GM18517 (cell line): ENCODE measurements around the gene SCRT2.
"Not testable (repeated sequence)": the region's sequence is repeated elsewhere in the genome, so short reads cannot be mapped to it uniquely, and the experiment has no call there.

Experiments used
- ATAC-seq: cut with Tn5 transposase; IDR thresholded peaks from one replicate; pipeline ENCODE4 v1.9.1; 2021; ENCODE audit warnings: mild to moderate bottlenecking, moderate library complexity; ENCODE audit not compliant: unreplicated experiment

SCRT2 gene

DNA sequence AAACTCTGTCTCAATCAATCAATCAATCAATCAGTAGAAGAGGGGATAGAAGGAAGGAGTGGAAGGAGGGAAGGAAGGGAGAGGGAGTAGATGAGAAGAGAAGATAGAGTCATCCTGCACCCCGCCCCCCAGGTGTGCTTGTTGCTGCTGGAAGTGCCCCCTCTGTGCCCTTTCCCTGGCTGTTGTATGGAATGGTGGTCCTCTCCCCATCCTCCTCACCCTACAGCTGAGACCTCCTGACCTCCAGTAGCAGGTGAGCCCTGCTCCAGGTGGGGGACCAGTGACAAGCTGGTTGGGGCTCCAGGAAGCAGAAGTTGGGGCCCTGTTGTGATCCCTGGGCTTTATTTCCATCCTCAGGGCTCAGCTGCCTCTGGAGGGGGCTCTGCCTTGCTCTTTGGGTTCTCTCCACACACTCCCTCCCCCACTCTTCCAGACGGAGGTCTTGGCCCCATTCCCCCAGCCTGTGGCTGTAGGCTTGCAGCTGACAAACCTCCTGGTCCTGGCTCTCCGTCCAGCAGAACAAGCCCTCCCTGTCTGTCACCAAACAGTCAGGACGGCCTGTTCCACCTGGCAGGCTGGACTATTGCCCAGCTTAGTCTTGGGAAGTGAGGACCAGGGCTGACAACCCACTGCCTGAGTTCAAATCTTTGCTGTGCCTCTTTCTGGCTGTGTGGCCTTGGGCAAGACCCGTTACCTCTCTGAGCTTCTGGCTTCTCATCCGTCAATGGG, 26.0 kb upstream of the SCRT2 start:
- no peak for ATAC-seq

DNA sequence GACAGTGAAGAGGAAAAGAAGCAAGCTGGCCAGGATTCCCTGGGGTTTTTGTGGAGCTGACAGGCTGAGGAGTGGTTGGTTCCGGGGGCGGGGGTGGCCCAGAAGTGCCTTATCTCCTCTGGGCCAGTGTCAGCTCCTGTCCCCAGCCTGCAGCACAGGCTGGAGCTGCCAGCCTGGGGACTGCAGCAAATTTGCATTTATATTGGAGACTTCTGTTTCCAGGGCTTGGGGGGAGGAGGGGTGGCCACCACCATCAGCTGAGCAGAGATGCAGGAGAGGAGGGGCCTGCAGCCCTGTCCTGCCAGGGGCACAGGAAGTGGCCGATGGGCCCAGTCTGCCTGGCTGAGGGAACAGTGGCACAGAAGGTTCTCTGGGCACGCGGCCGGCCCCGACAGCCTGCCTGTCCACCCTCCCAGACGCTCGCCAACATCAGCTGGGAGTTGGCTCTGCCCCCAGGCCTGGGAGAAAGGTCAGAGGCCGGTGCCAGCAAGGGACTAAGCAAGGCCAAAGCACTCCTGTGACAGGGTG, 24.3 kb upstream of the SCRT2 start:
- ATAC-seq, result no peak

DNA sequence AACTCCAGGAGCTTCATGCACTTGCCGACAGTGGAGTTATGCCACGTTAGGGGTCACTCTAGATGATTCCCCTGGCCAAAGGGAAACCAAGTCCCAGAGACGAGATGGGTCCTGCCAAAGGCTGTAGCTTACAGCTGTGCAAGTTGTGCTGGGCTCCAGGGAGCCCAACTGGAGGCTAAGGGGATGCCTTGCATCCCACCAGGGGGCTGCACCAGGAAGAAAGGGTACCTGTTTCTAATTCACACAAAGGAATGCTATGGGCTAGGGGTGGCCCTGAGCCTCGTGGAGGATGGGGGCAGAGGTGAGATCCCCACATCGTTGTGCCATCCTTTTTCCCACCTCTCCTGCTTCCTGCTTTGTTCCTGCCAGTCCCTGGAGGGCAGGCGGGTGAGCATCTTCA, 23.7 kb upstream of the SCRT2 start:
- ATAC-seq, result no peak

DNA sequence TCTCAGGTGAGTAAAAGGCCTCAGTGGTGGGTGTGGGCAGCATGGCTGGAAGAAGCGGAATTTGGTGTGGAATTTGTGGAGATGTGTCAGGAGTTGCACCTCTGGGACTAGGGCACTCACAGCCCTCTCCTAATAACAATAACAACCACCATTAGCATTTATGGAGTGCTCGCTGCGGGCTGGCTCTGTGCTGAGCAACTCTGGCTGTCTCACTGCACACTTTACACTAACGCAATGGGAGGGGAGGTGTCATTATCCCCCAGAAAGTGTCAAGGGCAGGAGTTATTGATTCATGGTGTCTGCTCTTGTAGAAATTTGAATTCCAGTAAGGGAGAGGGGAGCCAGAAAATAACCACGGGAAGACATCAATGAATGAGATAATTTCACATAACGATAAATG, 22.7 kb upstream of the SCRT2 start:
- no peak for ATAC-seq

DNA sequence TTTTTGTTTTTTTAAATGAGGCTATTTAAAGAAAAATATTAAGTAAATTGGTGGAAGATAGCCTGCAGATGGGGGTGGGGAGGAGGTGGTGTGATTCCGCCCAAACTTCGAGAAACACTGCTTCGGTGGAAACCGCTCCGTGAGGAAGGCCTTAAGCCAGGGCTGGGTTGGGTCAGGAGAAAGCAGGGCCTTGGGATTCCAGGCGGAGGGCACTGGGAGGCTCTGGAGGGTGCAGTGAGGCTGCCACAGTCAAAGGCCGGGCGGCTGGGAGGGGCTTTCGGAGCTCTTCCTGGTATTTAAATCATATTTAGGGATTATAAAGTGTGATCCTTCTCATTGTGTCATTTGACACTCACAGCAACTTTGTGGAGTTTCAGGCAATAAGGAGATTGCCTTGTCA, 22.2 kb upstream of the SCRT2 start:
- ATAC-seq, result no peak

DNA sequence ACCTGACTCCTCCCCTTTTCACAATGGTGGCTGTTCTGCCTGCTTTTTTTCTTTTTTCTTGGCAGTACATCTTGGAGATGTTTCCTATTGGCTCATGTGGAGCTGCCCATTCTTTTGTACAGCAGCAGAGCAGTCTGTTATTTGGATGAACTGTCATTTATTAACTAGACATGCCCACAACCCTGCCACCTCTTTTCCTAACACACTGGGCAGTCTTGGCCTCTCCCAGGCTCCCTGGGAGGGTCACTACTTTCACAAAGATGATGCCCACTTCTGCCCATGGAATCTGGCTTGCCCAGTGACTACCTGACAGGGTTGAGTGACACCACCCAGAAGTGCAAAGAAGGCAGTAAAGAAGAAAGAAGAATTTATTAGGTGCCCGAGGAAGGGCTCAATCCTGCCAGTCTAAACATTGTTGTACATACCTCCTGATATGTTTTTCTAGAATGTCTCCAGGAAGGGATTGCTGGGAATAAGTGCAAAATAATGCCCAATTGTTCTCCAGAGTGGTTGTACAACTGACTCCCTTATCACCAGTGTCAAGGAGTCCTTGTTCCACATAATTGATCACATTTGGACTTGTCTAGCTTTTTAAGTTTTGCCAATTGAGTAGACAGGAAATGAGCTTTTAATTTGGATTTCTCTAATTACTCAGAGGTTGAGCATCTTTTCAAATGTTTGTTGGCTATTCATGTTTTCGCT, 19.7 kb upstream of the SCRT2 start:
- ATAC-seq, result no peak

DNA sequence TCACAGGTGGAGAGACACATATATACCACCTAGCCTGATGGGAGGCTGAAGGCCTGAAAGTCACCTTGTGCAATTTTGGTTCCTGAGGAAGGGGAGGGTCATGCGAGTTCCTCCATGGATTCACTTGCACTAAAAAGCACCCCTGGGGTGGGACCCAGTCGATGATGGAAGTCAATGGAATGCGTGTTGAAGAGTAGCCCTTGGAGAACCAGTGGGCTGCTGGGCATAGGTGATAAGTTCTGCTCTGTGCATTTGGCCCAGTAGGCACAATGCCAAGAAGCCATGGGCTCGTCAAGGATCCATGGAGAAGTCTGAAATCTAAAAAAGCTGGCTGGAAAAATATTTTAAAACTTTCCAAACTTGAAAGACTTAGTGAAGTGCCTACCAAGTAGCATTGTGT, 18.9 kb upstream of the SCRT2 start:
- ATAC-seq, result no peak

DNA sequence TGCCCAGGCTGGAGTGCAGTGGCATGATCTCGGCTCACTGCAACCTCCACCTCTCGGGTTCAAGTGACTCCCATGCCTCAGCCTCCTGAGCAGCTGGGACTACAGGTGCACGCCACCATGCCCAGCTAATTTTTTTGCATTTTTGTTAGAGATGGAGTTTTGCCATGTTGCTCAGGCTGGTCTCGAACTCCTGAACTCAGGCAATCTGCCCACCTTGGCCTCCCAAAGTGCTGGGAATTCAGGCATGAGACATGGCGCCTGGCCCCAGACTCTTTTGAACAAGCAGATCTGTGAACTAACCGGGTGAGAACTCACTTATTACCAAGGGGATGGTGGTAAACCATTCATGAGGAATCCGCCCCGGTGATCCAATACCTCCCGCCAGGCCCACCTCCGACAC, 18.2 kb upstream of the SCRT2 start:
- ATAC-seq, result not testable (repeated sequence)

DNA sequence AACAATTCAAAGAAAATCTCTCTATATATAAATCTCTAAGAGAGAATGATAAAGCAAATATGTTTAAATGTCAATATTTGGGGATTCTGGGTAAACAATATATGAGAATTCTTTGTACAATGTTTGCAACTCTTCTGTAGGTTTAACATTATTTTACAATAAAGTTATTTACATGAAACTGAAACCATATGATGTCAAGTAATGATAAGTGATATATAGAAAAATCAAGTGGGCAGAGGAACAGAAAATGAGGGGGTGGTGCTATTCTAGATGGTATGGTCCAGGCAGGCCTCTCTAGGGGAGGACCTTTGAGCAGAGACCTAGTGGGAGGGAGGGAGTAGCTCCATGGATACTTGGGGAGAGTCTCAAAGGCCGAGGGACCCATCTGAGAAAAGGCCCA, 16.4 kb upstream of the SCRT2 start:
- ATAC-seq, result no peak

DNA sequence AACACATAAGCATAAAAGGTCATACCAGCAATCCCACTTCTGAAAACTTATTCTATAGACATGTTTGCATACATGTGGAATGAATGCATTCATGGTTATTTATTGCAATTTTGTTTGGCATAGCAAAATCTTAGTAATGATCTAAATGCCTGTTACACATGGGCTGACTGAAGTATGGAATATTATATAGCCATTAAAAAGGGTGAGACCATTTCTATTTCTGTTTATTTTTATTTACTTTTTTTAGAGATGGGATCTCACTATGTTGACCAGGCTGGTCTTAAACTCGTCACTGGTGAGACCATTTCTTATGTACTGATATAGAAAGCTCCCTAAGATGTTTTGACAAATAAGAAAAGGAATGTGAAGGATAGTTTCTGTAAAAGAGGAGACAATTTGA, 14.3 kb upstream of the SCRT2 start:
- no peak for ATAC-seq

DNA sequence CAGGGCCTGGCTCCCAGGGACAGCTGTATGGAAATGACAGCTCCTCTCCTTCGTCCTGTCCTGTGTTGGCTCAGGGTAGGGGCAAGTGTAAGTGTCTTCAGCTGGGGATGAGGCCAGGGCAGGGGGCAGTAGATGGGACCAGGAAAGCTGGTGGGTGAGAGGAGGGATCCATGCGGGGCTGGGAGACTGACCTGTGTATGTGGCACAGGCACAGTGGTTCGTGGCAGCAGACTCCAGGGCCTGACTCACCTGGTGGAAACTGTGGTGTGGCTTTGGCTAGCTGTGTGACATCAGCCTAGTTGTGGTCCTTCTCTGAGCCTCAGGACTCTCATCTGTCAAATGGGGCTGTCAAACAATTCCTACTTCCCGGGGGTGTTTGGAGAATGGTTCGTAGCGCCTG, 13.7 kb upstream of the SCRT2 start:
- ATAC-seq, result no peak

DNA sequence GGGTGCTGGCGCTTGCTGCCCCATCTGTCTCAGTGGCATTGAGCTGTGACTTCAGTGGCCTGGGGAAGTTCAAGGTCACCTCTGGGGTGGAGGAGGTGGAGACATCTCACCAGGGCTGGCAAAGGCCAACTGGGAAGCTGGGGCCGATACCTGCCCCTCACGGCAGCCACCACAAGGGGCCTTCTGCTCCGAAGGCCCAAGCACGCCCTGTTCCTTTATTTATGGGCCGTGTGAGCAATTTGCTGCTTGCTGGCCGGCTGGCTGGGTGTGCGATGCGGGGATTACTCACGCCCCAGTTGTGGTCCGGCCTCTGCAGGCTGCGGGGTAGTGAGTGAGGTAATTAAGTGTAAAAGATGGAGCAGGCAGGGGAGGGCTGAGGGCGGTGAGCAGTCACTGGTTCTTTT, 13.2 kb upstream of the SCRT2 start:
- ATAC-seq, result no peak

DNA sequence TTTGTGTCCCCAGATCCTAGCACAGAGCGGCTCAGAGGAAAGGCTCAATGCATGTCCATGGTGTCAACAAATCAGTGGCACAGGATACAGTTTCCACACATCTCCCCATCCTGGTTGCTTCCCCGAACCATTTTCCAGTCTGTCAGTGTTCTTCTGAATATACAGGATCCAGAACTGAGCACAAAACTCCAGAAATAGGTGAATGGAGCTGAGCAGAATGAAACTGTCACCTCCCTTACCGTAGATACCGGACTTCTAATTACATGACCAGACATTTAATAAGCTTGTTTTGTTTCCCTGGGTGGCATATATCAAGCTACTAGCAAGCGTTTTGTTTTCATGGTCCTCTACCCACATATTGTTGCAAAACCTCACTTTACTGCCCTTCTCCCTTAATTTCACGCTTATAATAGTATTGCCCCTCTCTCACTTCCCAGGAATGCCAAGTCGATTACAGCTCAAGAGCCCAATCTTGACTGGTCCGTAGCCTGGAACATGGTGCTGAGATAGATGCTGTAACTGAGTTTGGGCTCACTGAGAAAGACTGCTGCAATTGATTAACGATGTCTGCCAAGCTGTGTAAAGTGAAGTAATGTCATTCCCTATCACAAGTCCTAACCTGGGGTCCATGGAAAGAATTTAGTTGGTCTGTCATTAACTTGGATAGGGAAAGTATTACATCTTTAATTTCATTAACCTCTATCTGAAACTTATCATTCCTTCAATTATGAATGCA, 12.0 kb upstream of the SCRT2 start:
- ATAC-seq, result no peak

DNA sequence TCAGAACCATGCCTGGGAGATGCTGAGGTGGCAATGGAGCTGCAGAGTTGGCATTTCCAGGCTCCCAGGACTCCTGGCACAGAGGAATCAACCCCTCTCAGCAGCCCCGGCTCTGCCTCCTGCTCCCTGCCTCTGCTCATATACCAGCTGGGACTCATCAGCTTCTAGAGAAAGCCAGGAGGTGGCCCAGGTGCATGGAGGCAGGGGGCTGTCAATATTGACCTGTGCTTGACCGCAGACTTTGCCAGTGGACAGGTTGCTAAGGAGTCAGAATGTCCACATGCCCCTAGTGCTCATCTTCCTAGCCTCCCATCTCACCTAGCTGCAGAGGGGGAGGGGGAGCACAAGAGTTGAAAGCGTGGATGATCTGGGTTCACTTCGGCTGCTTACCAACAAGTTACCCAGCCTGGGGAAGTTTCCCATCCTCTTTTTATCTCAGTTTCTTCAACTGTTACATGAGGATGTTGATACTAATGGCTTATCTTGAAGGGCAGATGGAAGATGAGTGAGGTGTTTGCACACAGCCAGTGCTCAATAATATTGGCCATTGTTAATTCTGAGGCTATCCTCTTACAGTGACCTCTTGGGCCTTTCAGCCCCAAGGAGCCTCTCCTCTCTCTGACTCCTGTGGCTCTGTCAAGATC, 9.2 kb upstream of the SCRT2 start:
- no peak for ATAC-seq

DNA sequence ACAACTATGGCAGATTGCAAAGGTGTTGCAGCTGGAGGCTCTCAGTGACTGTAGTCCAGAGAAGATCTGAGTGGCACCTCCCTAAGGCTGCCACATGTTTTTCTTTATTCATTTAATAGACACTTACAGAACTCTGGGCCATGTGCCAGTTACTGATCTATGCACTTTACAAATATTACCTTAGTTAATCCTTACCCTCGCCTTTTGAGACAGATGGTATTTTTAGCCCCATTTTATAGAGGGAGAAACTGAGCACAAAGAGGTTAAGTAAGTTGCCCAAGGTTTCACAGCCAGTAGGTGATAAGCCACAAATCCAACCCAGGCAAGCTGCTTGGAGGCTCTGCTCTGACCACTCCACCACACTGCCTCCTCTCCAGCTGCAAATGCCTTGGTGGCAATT, 6.5 kb upstream of the SCRT2 start:
- ATAC-seq, result no peak

DNA sequence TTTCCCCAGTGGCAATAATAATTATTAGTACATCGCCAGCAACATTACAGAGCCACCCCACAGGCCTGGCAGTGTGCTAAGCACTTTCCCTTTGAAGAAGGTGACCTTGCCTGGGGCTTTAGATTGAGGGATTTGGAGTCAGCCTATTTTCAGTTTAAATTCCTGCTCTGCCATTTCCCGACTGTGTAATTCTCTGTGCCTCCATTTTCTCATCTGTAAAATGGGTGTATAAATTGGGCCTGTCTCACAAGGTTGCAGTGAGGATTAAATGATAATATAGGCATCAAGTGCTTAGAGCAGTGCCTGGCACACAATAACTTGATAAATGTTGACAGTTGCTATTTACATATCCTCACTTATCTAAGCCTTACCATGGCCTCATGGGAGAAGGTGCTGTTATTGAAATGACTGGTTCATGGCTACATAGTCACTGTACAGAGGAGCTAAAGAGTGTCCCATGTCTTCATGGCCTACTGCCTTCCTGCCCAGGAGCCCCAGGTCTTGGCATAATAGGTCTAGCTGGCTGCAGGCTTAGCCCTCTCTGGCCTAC, 5.1 kb upstream of the SCRT2 start:
- no peak for ATAC-seq

DNA sequence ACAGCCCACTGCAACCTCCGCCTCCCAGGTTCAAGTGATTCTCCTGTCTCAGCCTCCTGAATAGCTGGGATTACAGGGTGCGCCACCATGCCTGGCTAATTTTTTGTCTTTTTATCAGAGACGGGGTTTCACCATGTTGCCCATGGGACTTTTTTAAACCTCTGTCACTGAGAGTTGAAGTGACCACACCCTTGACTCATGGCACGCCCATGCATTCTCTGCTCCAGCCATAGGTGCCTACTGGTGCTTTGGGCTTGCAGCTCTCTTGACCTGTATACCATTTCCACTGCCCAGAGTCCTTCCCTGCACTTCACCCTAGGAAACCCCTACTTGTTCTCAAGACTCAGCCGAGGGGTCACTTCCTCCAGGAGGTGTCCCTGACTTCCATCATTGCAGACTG, 2.4 kb upstream of the SCRT2 start:
- ATAC-seq, result no peak

DNA sequence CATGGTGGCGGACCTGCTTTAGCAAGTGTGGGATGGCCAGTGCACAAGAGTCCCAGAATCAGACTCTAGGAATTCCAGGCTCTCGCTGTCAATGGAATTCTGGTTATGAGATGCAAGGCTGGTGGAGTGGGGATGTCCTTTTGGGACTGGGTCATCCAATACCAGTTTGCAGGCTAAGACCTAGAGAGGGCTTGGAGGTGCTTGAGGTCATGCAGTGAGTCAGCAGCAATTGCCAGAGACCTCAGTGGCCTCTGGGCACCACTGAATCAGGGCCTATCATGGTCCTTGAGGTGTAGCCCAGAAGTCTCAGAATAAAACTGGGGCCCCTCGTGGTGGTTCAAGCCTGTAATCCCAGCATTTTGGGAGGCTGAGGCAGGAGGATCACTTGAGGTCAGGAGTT, 1.4 kb upstream of the SCRT2 start:
- no peak for ATAC-seq

DNA sequence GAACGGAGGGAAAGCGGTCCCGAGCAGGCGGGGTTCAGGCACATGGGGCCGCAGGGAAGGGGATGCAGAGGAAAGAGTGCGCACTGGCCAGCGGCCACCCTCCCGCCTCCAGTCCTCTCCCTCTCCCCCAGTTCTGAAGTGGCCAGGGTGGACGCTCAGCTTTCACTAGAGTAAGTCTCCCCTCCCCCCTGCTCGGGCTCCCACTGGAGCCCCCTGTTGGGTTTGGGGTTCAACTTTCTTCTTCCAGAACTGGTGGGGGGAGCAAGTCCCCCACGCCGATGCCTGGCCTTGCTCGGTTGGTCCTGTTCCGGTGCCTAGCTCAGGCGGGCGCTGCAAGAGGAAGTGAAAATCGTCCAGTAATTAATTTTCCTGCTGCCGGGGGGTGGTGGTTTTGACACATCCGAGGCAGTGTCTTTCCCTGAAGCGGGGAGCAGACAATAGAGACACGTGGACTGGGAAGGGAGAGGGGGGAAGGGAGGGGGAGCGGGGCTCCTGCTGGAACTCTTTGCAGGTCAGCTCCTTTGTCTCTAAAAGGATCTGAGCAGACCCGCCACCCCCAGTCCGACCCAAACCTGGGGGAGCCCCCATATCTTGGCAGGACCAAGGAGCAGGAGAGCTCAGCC, 824 bp upstream of the SCRT2 start:
- ATAC-seq, result no peak

DNA sequence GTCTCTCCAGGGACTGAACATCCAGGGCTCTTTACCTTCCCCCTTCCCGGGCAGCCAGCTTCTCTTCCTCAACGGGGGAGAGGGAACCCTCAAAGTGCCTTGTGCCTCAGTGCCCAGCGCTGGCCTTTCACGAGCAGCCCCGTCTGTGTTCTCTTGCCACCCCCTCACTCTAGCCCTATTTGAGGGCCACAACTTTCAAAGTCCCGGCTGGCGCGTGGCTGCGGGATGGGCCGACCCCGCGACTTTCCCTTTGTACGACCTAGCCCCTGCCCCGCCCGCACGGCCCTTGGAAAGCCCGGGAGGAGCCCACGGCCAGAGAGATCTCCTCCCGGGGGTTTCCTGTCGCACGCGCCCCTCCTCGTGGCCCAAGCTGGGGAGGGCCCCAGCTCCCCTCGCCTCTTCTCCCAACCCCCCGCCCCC, 559 bp downstream of the SCRT2 start:
- no peak for ATAC-seq

DNA sequence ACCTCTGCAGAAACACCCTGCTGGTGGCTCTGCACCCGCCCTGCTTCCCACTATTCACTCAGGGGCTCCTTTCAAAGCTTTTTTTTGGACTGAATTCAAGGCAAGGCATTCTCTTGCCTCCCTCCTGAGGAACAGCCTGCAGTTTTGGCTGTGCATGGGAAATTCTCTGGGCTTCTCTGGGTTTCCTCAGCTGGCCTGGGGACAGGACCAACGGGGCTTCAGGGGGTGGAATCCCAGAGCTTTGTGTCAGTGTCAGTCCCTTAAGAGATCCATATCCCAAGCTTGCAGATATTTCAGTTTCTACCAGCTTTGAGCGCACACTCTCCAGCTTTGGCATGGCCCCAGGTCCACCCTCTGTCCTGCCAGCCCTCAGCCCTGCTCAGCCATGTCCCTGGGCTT, 2.0 kb downstream of the SCRT2 start:
- ATAC-seq, result no peak
